Smooth muscle cell of the umbilical artery (primary cell): ENCODE measurements around the gene SLCO1B1. TPM values are rescaled to one million over a fixed set of nuclear protein-coding genes. Genes with fewer than 3 reads are reported as not detected.

Experiments
- total RNA-seq: library from RNA; depleted of rRNA; stranded (reverse); fragments of >200 nt; gene quantifications from 2 replicates; pipeline ENCODE4 v1.2.3, GENCODE V29; 2014

The SLCO1B1 gene
- not detected in 2 replicates for total RNA-seq

GRCh38 chr12:21130998-21131397 lies at the start of gene SLCO1B1:
Gene SLCO1B1 (plus strand): TSS chr12:21131194. CDS start chr12:21141575, 10,381 bp downstream.

Other genes with a start within 250 kb of the SLCO1B1 start
- not detected in 2 replicates for gene SLCO1A2, start 203.7 kb downstream of the SLCO1B1 start, total RNA-seq
- not detected in 2 replicates for gene IAPP, start 241.7 kb downstream of the SLCO1B1 start, total RNA-seq